SK-N-SH (cell line): ENCODE data around the gene VAV1. TPM values are rescaled to one million over a fixed set of nuclear protein-coding genes. Genes with fewer than 3 reads are reported as not detected.

ENCODE experiments used
- CTCF ChIA-PET: fragments of 300-600, 350-600 bp; formaldehyde crosslinking; extraction: SDS; loops from one replicate; lab custom pipeline; 2021; lab: Yijun Ruan, JAX
- POLR2A ChIA-PET: fragments of 350-600 bp; sonication (Branson Sonifier 250); formaldehyde crosslinking; extraction: SDS; loops from one replicate; lab custom pipeline; 2020; ENCODE audit warnings: antibody characterized with exemption, inconsistent platforms; lab: Yijun Ruan, JAX
- DNase-seq: peaks from one replicate; pipeline ENCODE4 v3.0.0; 2012
- H2AFZ ChIP-seq: fragments of 200-600 bp; sonication (generic); 2 replicates; pipeline ENCODE4 v1.8.1; 2016; ENCODE audit warnings: antibody characterized with exemption, mild to moderate bottlenecking, low read depth
- H3F3A ChIP-seq: fragments of 200-600 bp; sonication (generic); replicated peaks from 2 replicates; pipeline ENCODE3; 2016; ENCODE audit warnings: antibody characterized with exemption, mild to moderate bottlenecking; ENCODE audit not compliant: insufficient read depth
- H3K27ac ChIP-seq, 2 experiments: fragments of 200-500 bp in 1 of 2; fragments of 200-600 bp in 1 of 2; sonication (Bioruptor generic) in 1 of 2; sonication (generic), shearing (Covaris generic) in 1 of 2; 2 replicates each; pipeline versions ENCODE4 v1.5.1 to v1.6.1; 2014 to 2016; ENCODE audit warnings: low read depth in 2 of 2, inconsistent platforms in 1 of 2, low read length in 1 of 2, mild to moderate bottlenecking in 1 of 2, mixed read lengths in 1 of 2
- H3K27me3 ChIP-seq: fragments of 200-600 bp; sonication (generic), shearing (Covaris generic); 2 replicates; pipeline ENCODE4 v1.6.1; 2016; ENCODE audit warnings: mixed run types; ENCODE audit not compliant: insufficient read depth
- H3K36me3 ChIP-seq, 2 experiments: fragments of 200-500 bp in 1 of 2; fragments of 200-600 bp in 1 of 2; sonication (Bioruptor generic) in 1 of 2; sonication (generic) in 1 of 2; replicated peaks in 1 of 2; 2 replicates each; pipeline versions ENCODE3 to v1.5.1; 2014 to 2016; ENCODE audit warnings: low read length in 1 of 2, mild to moderate bottlenecking in 1 of 2; ENCODE audit not compliant: insufficient read depth in 2 of 2, control insufficient read depth in 1 of 2
- H3K4me1 ChIP-seq, 2 experiments: fragments of 200-500 bp in 1 of 2; fragments of 200-600 bp in 1 of 2; sonication (Bioruptor generic) in 1 of 2; sonication (generic), shearing (Covaris generic) in 1 of 2; 2 replicates each; pipeline versions ENCODE4 v1.5.1 to v1.6.1; 2014 to 2016; ENCODE audit warnings: low read depth in 1 of 2, low read length in 1 of 2, mixed run types in 1 of 2; ENCODE audit not compliant: insufficient read depth in 2 of 2, control insufficient read depth in 1 of 2
- H3K4me2 ChIP-seq: fragments of 200-600 bp; sonication (generic), shearing (Covaris generic); 2 replicates; pipeline ENCODE4 v1.6.1; 2017; ENCODE audit warnings: mixed run types
- H3K4me3 ChIP-seq, 2 experiments: fragments of 200-500 bp in 1 of 2; fragments of 200-600 bp in 1 of 2; sonication (Bioruptor generic) in 1 of 2; sonication (generic), shearing (Covaris generic) in 1 of 2; 2 replicates each; pipeline versions ENCODE4 v1.5.1 to v1.8.1; 2014 to 2016; ENCODE audit warnings: low read depth in 2 of 2, inconsistent platforms in 1 of 2, low read length in 1 of 2, mild to moderate bottlenecking in 1 of 2, mixed read lengths in 1 of 2, moderate library complexity in 1 of 2
- H3K79me2 ChIP-seq: fragments of 200-600 bp; sonication (generic); 2 replicates; pipeline ENCODE4 v1.8.1; 2017; ENCODE audit warnings: mild to moderate bottlenecking; ENCODE audit not compliant: insufficient read depth
- H3K9ac ChIP-seq: fragments of 200-600 bp; sonication (generic); 2 replicates; pipeline ENCODE4 v1.6.1; 2017; ENCODE audit warnings: mixed run types
- H3K9me2 ChIP-seq: fragments of 200-600 bp; sonication (generic); 2 replicates; pipeline ENCODE4 v1.6.1; 2017; ENCODE audit warnings: mixed run types
- H3K9me3 ChIP-seq: fragments of 200-600 bp; sonication (generic); 2 replicates; pipeline ENCODE4 v1.6.1; 2017; ENCODE audit warnings: mixed run types, mild to moderate bottlenecking, moderate library complexity
- H4K20me1 ChIP-seq: fragments of 200-600 bp; sonication (generic); 2 replicates; pipeline ENCODE4 v1.6.1; 2017; ENCODE audit warnings: mild to moderate bottlenecking, mixed run types; ENCODE audit not compliant: insufficient read depth
- CHD2 ChIP-seq: fragments of 150-350 bp; IDR thresholded peaks from 2 replicates; pipeline ENCODE4 v1.6.1; 2018; ENCODE audit warnings: low read length; ENCODE audit not compliant: partially characterized antibody
- EZH2phosphoT487 ChIP-seq: fragments of 200-600 bp; sonication (generic); IDR thresholded peaks from 2 replicates; pipeline ENCODE4 v1.6.1; 2017; ENCODE audit warnings: low read depth, mixed run types, mild to moderate bottlenecking, antibody characterized with exemption, moderate library complexity, borderline replicate concordance
- FOSL2 ChIP-seq: IDR thresholded peaks from 2 replicates; pipeline ENCODE4 v1.4.0; 2012; ENCODE audit warnings: low read depth, mild to moderate bottlenecking, moderate library complexity, borderline replicate concordance
- FOXJ3 ChIP-seq: sonication (generic); formaldehyde crosslinking; IDR thresholded peaks from 2 replicates; pipeline ENCODE4 v1.5.1; 2020; ENCODE audit warnings: mild to moderate bottlenecking, missing genetic modification reagents
- FOXM1 ChIP-seq: IDR thresholded peaks from 2 replicates; pipeline ENCODE4 v1.4.0; 2012; ENCODE audit warnings: low read depth, mild to moderate bottlenecking
- JUND ChIP-seq: IDR thresholded peaks from 2 replicates; pipeline ENCODE4 v1.4.0; 2012
- MXI1 ChIP-seq: IDR thresholded peaks from 2 replicates; pipeline ENCODE4 v1.6.1; 2012; ENCODE audit warnings: mild to moderate bottlenecking, low read depth, low read length, improper control_type of control experiment
- NFIC ChIP-seq: IDR thresholded peaks from 2 replicates; pipeline ENCODE4 v1.4.0; 2012; ENCODE audit warnings: borderline replicate concordance
- POLR2AphosphoS5 ChIP-seq: IDR thresholded peaks from 2 replicates; pipeline ENCODE4 v1.6.1; 2012; ENCODE audit warnings: low read depth, low read length
- RFX5 ChIP-seq: IDR thresholded peaks from 2 replicates; pipeline ENCODE4 v1.6.1; 2012; ENCODE audit warnings: mild to moderate bottlenecking, improper control_type of control experiment, low read length
- RXRA ChIP-seq: IDR thresholded peaks from 2 replicates; pipeline ENCODE4 v1.4.0; 2012; ENCODE audit warnings: low read depth, mild to moderate bottlenecking, borderline replicate concordance
- SMC3 ChIP-seq: IDR thresholded peaks from 2 replicates; pipeline ENCODE4 v1.6.1; 2012; ENCODE audit warnings: low read depth, low read length, improper control_type of control experiment
- TAF1 ChIP-seq: IDR thresholded peaks from 2 replicates; pipeline ENCODE4 v1.6.1; 2012; ENCODE audit warnings: low read depth, mild to moderate bottlenecking, low read length, moderate library complexity, borderline replicate concordance
- TCF12 ChIP-seq: IDR thresholded peaks from 2 replicates; pipeline ENCODE4 v1.4.0; 2012
- TEAD4 ChIP-seq: IDR thresholded peaks from 2 replicates; pipeline ENCODE4 v1.4.0; 2012; ENCODE audit warnings: mild to moderate bottlenecking, borderline replicate concordance; ENCODE audit not compliant: insufficient read depth
- USF1 ChIP-seq: IDR thresholded peaks from 2 replicates; pipeline ENCODE4 v1.4.0; 2012; ENCODE audit warnings: low read depth, borderline replicate concordance
- YY1 ChIP-seq: IDR thresholded peaks from 2 replicates; pipeline ENCODE4 v1.4.0; 2012; ENCODE audit warnings: low read depth, mild to moderate bottlenecking
- WGBS: methylation state at CpG from one replicate; pipeline ENCODE4 v1.1.6; 2017; ENCODE audit warnings: low lambda C conversion rate; 5-methylcytosine and 5-hydroxymethylcytosine counted together
- polyA plus RNA-seq, 3 experiments: library from polyadenylated mRNA; depleted of rRNA; stranded (reverse); fragments of >200 nt; gene quantifications; 2 replicates each; pipeline ENCODE4 v1.2.3, GENCODE V29; 2012
- TF ChIP-seq, protein P1 (sequence below): fragments of 200-600 bp; sonication (generic); IDR thresholded peaks from 2 replicates; pipeline ENCODE4 v1.6.1; 2017; ENCODE audit warnings: antibody characterized with exemption, mild to moderate bottlenecking, moderate library complexity
- TF ChIP-seq, protein P2 (sequence below): IDR thresholded peaks from 2 replicates; pipeline ENCODE4 v1.4.0; 2012; ENCODE audit warnings: low read depth
- TF ChIP-seq, protein P3 (sequence below): fragments of 150-350 bp; IDR thresholded peaks from 2 replicates; pipeline ENCODE4 v1.6.1; 2017; ENCODE audit warnings: antibody characterized with exemption, low read length, low read depth, borderline replicate concordance
- TF ChIP-seq, protein P4 (sequence below): IDR thresholded peaks from 2 replicates; pipeline ENCODE4; 2012

The VAV1 gene
- polyA plus RNA-seq, 1 of the 3 experiments (the other 2 are of a cell fraction) = 0.02 TPM

- TF ChIP-seq JUND = no peak
- TF ChIP-seq TEAD4 = no peak
- no peak for TF ChIP-seq POLR2AphosphoS5
- TF ChIP-seq, protein P1, sequence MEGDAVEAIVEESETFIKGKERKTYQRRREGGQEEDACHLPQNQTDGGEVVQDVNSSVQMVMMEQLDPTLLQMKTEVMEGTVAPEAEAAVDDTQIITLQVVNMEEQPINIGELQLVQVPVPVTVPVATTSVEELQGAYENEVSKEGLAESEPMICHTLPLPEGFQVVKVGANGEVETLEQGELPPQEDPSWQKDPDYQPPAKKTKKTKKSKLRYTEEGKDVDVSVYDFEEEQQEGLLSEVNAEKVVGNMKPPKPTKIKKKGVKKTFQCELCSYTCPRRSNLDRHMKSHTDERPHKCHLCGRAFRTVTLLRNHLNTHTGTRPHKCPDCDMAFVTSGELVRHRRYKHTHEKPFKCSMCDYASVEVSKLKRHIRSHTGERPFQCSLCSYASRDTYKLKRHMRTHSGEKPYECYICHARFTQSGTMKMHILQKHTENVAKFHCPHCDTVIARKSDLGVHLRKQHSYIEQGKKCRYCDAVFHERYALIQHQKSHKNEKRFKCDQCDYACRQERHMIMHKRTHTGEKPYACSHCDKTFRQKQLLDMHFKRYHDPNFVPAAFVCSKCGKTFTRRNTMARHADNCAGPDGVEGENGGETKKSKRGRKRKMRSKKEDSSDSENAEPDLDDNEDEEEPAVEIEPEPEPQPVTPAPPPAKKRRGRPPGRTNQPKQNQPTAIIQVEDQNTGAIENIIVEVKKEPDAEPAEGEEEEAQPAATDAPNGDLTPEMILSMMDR = no peak
- TF ChIP-seq, protein P2, sequence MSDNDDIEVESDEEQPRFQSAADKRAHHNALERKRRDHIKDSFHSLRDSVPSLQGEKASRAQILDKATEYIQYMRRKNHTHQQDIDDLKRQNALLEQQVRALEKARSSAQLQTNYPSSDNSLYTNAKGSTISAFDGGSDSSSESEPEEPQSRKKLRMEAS = no peak
- TF ChIP-seq TCF12 = no peak
- no peak for TF ChIP-seq NFIC
Observed at GRCh38 chr19:6890938-6891337, 118.4 kb downstream of the VAV1 start (continued).

DNA sequence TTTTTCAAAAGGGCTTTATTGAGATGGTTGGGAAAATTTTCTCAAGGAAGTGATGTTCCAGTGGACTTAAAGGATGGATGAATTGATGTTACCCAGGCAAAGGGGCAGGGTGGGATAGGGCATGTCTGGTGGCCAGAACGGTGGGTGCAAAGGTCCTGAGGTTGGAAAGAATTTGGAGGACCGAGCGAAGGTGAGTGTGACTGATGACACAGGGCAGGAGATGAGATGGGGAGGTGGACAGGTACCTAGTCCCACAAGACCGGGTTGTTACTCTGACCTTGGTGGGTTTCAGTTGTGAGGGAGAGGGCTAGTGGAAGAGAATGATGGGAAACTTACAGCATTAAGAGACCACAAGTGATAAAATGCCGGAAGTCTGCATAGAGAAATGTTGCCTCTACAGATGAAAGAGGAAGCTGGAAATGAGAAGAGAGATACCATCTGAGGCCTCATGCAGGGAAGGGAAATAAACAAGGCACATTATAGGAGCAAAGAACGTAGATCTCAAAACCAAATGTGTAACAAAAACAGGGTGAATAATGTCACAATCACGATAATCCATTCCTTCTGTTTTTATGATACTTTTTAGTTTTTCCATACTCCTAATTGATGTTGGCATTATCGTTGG lies 119.4 kb downstream of the VAV1 start:
- H3K9ac ChIP-seq = no peak overlapping the region
- no peaks in the 10 kb centered on the region for H3K4me1 ChIP-seq
- H3F3A ChIP-seq = no peaks in the 10 kb centered on the region
- 6% methylated on average over 8 of the region's 8 CpGs for WGBS
- no peaks in the 10 kb centered on the region for H4K20me1 ChIP-seq
- H3K36me3 ChIP-seq = no peaks in the 10 kb centered on the region
- no peaks in the 10 kb centered on the region for H3K9me3 ChIP-seq
- no peaks in the 10 kb centered on the region for H3K79me2 ChIP-seq
- H3K27me3 ChIP-seq = peaks cover 27% of the 10 kb centered on the region; the same call in 1 of the 2 replicates
- no peaks in the 10 kb centered on the region for H3K9me2 ChIP-seq
- CTCF ChIA-PET = no interaction called here
- POLR2A ChIA-PET = no interaction called here
- H3K4me2 ChIP-seq = no peak overlapping the region
- H2AFZ ChIP-seq = no peak overlapping the region
- DNase-seq = no peak
- H3K4me3 ChIP-seq = no peak overlapping the region
- no peak overlapping the region for H3K27ac ChIP-seq
- TF ChIP-seq FOXM1 = no peak
- no peak for TF ChIP-seq MXI1
- TF ChIP-seq EZH2phosphoT487 = no peak
- TF ChIP-seq RXRA = no peak
- TF ChIP-seq SMC3 = no peak
- TF ChIP-seq YY1 = no peak
- TF ChIP-seq, all 33 proteins: peak for 0

DNA sequence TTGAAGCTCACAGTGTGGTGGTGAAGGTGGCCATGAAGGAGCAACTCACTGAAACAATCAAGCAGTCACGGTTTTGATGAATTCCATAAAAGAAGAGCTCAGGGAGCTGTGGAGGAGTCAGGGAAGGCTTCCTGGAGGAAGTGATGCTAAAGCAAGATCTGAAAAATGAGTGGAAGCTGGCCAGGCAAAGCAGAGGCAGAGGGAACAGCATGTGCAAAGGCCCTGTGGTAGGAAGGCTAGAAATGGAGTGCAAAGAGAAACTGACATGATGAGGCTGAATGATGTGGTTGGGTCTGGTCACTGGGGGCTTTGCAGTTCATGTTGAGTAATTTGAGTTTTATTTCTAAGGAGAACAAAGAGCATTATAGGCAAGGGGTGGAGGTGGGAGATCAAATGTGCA lies 121.8 kb downstream of the VAV1 start:
- H2AFZ ChIP-seq = no peak overlapping the region
- H3K27me3 ChIP-seq = peaks cover 27% of the 10 kb centered on the region; the same call in 1 of the 2 replicates
- 0% methylated on average over 1 of the region's 1 CpG for WGBS
- no peaks in the 10 kb centered on the region for H3K9me3 ChIP-seq
- no peaks in the 10 kb centered on the region for H3K36me3 ChIP-seq
- H3K27ac ChIP-seq = no peak overlapping the region
- ChIA-PET POLR2A (no interaction called here), CTCF (no interaction called here)
- no peak overlapping the region for H3K9ac ChIP-seq
- H3K79me2 ChIP-seq = no peaks in the 10 kb centered on the region
- no peaks in the 10 kb centered on the region for H3K4me1 ChIP-seq
- H3K9me2 ChIP-seq = no peaks in the 10 kb centered on the region
- H3F3A ChIP-seq = no peaks in the 10 kb centered on the region
- H3K4me3 ChIP-seq = no peak overlapping the region
- no peak overlapping the region for H3K4me2 ChIP-seq
- H4K20me1 ChIP-seq = no peaks in the 10 kb centered on the region
- DNase-seq = no peak
- no peak for TF ChIP-seq RFX5
- TF ChIP-seq FOXJ3 = no peak
- no peak for TF ChIP-seq TAF1
- TF ChIP-seq, protein P3, sequence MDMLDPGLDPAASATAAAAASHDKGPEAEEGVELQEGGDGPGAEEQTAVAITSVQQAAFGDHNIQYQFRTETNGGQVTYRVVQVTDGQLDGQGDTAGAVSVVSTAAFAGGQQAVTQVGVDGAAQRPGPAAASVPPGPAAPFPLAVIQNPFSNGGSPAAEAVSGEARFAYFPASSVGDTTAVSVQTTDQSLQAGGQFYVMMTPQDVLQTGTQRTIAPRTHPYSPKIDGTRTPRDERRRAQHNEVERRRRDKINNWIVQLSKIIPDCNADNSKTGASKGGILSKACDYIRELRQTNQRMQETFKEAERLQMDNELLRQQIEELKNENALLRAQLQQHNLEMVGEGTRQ = no peak
- TF ChIP-seq, protein P4, sequence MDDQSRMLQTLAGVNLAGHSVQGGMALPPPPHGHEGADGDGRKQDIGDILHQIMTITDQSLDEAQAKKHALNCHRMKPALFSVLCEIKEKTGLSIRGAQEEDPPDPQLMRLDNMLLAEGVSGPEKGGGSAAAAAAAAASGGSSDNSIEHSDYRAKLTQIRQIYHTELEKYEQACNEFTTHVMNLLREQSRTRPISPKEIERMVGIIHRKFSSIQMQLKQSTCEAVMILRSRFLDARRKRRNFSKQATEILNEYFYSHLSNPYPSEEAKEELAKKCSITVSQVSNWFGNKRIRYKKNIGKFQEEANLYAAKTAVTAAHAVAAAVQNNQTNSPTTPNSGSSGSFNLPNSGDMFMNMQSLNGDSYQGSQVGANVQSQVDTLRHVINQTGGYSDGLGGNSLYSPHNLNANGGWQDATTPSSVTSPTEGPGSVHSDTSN = no peak
- TF ChIP-seq TCF12 = no peak
- no peak for TF ChIP-seq USF1
- no peak for TF ChIP-seq CHD2
- no peak for TF ChIP-seq FOSL2
